Measurements from ENCODE around the gene NAB1.

NAB1 gene

GRCh38 chr2:190659553-190659952 is 10.7 kb downstream of the NAB1 start:
- Histone ChIP-seq H3K27ac (ENCODE audit: extremely low read depth, low read depth, low read length) (no peak overlapping the region), H3K9me3 (ENCODE audit: control insufficient read depth, insufficient read depth, low read depth, low read length) (no peaks in the 10 kb centered on the region), H3K36me3 (ENCODE audit: control insufficient read depth in 2 of 2, insufficient read depth in 1 of 2, low read length in 2 of 2) (peaks cover 6 to 7% of the 10 kb centered on the region in 2 experiments; a peak in 2 of 3 replicates), H3K4me3 (ENCODE audit: low read depth, low read length) (no peak overlapping the region), H3K4me1 (ENCODE audit: control insufficient read depth, insufficient read depth, low read length) (peaks cover 10% of the 10 kb centered on the region; the same call in 1 of the 2 replicates)
- no peak for TF ChIP-seq GLIS2 (tag by site-specific recombination; IDR thresholded peaks at IDR 0.05)
- TF ChIP-seq ZNF239 (tag by site-specific recombination; IDR thresholded peaks at IDR 0.05) = no peak
- TF ChIP-seq ZNF776 (tag by site-specific recombination; IDR thresholded peaks at IDR 0.05; ENCODE audit: borderline replicate concordance) = no peak
- TF ChIP-seq ZNF561 (tag by site-specific recombination; IDR thresholded peaks at IDR 0.05; ENCODE audit: borderline replicate concordance) = no peak
- TF ChIP-seq ZSCAN4 (tag by site-specific recombination; IDR thresholded peaks at IDR 0.05) = no peak
- no peak for TF ChIP-seq ZNF510 (tag by site-specific recombination; IDR thresholded peaks at IDR 0.05; ENCODE audit: insufficient replicate concordance)
- TF ChIP-seq ZNF157 (tag by site-specific recombination; IDR thresholded peaks at IDR 0.05) = no peak
- TF ChIP-seq ZBTB1 (tag by site-specific recombination; IDR thresholded peaks at IDR 0.05) = no peak
- no peak for TF ChIP-seq ZSCAN16 (tag by site-specific recombination; IDR thresholded peaks at IDR 0.05)
- TF ChIP-seq ZNF558 (tag by site-specific recombination; IDR thresholded peaks at IDR 0.05) = no peak
- TF ChIP-seq ZNF660 (tag by site-specific recombination; IDR thresholded peaks at IDR 0.05) = no peak
- no peak for TF ChIP-seq ZNF792 (tag by site-specific recombination; IDR thresholded peaks at IDR 0.05)
- TF ChIP-seq BCL11A (tag by site-specific recombination; IDR thresholded peaks at IDR 0.05; ENCODE audit: low read depth) = no peak
- no peak for TF ChIP-seq ZNF132 (tag by site-specific recombination; IDR thresholded peaks at IDR 0.05; ENCODE audit: borderline replicate concordance)
- no peak for TF ChIP-seq ZNF140 (tag by site-specific recombination; IDR thresholded peaks at IDR 0.05)
- CTCF ChIA-PET = interaction anchor here (0.6 kb wide), 1 partner anchor 22 kb away, joined by 3 read pairs; no protein-coding TSS in a partner anchor
- POLR2A ChIA-PET = no interaction called here

- Histone ChIP-seq H3K9me3 (ENCODE audit: control insufficient read depth, insufficient read depth, low read depth, low read length) (no peaks in the 10 kb centered on the region), H3K4me1 (ENCODE audit: control insufficient read depth, insufficient read depth, low read length) (peaks cover 3% of the 10 kb centered on the region; the same call in 1 of the 2 replicates), H3K4me3 (ENCODE audit: low read depth, low read length) (no peak overlapping the region), H3K27ac (ENCODE audit: extremely low read depth, low read depth, low read length) (no peak overlapping the region), H3K36me3 (ENCODE audit: control insufficient read depth in 2 of 2, insufficient read depth in 1 of 2, low read length in 2 of 2) (peaks cover 12 to 15% of the 10 kb centered on the region in 2 experiments)
- CTCF ChIA-PET = no interaction called here
- POLR2A ChIA-PET = interaction anchor here (1.0 kb wide), 1 partner anchor 13 kb away, joined by 3 read pairs; no protein-coding TSS in a partner anchor
- TF ChIP-seq ZNF292 (tag by site-specific recombination; IDR thresholded peaks at IDR 0.05; ENCODE audit: borderline replicate concordance, low read depth) (no peak), ZNF366 (tag by site-specific recombination; conservative IDR thresholded peaks at IDR 0.05) (no peak), ZIC2 (tag by site-specific recombination; IDR thresholded peaks at IDR 0.05) (0 out of 2 replicates have a peak, but pooled peaks have one; percentile 22), REST (tag by site-specific recombination; IDR thresholded peaks at IDR 0.05) (no peak)
Measured at GRCh38 chr2:190662754-190663153, 13.9 kb downstream of the NAB1 start.

Data from HEK293 (cell line).